GM23338 (cell line): ENCODE results near the gene HTR3C. TPM values are rescaled to one million over a fixed set of nuclear protein-coding genes. Genes with fewer than 3 reads are reported as not detected.

Experiments used
- ATAC-seq: fragments of 200-7000 bp; cut with Tn5 transposase; 3 replicates; pipeline ENCODE4 v1.9.1; 2020
- DNase-seq: peaks from one replicate; pipeline ENCODE4 v3.0.0-alpha.2; 2015; ENCODE audit warnings: low spot score
- H2AFZ ChIP-seq: fragments of 200-600 bp; sonication (generic); 2 replicates; pipeline ENCODE4 v1.8.0; 2016; ENCODE audit warnings: antibody characterized with exemption, mild to moderate bottlenecking, moderate library complexity
- H3F3A ChIP-seq: fragments of 200-600 bp; sonication (generic); replicated peaks from 2 replicates; pipeline ENCODE4 v1.8.0; 2017; ENCODE audit warnings: antibody characterized with exemption, mixed run types, low read depth
- H3K27ac ChIP-seq: fragments of 200-600 bp; sonication (generic); 2 replicates; pipeline ENCODE4 v1.6.1; 2016; ENCODE audit warnings: low read depth
- H3K27me3 ChIP-seq: fragments of 200-600 bp; sonication (generic); 2 replicates; pipeline ENCODE4 v1.8.0; 2016; ENCODE audit warnings: mild to moderate bottlenecking, mixed run types, moderate library complexity; ENCODE audit not compliant: insufficient read depth
- H3K36me3 ChIP-seq: fragments of 200-600 bp; sonication (generic); 2 replicates; pipeline ENCODE4 v1.8.0; 2016; ENCODE audit warnings: mild to moderate bottlenecking; ENCODE audit not compliant: insufficient read depth
- H3K4me1 ChIP-seq: fragments of 200-600 bp; sonication (generic); 2 replicates; pipeline ENCODE4 v1.8.0; 2016; ENCODE audit warnings: mild to moderate bottlenecking, moderate library complexity; ENCODE audit not compliant: insufficient read depth
- H3K4me2 ChIP-seq: fragments of 200-600 bp; sonication (generic); 2 replicates; pipeline ENCODE4 v1.7.1; 2017; ENCODE audit warnings: mixed run types
- H3K4me3 ChIP-seq: fragments of 200-600 bp; sonication (generic); 2 replicates; pipeline ENCODE4 v1.6.1; 2016; ENCODE audit warnings: mixed run types
- H3K79me2 ChIP-seq: fragments of 200-600 bp; sonication (generic); replicated peaks from 2 replicates; pipeline ENCODE4 v1.8.0; 2017; ENCODE audit warnings: mild to moderate bottlenecking; ENCODE audit not compliant: insufficient read depth
- H3K9me2 ChIP-seq: fragments of 200-600 bp; sonication (generic); 2 replicates; pipeline ENCODE4 v1.8.0; 2017; ENCODE audit not compliant: insufficient read depth
- H4K20me1 ChIP-seq: fragments of 200-600 bp; sonication (generic); replicated peaks from 2 replicates; pipeline ENCODE4 v1.8.0; 2017; ENCODE audit warnings: mild to moderate bottlenecking; ENCODE audit not compliant: insufficient read depth
- H3K27ac Mint-ChIP-seq: 2 replicates; pipeline ENCODE4 v1.8.0; 2020; ENCODE audit warnings: inconsistent platforms, mild to moderate bottlenecking, moderate library complexity, mixed read lengths
- H3K27me3 Mint-ChIP-seq: 3 replicates; pipeline ENCODE4 v1.8.0; 2022; ENCODE audit warnings: low read depth, mild to moderate bottlenecking, moderate library complexity, mixed read lengths, inconsistent platforms; ENCODE audit not compliant: insufficient read depth, poor library complexity
- H3K36me3 Mint-ChIP-seq: 3 replicates; pipeline ENCODE4 v1.8.0; 2021; ENCODE audit warnings: low read depth, mild to moderate bottlenecking, inconsistent platforms, moderate library complexity, mixed read lengths
- H3K4me1 Mint-ChIP-seq: 3 replicates; pipeline ENCODE4 v1.8.0; 2020; ENCODE audit warnings: mild to moderate bottlenecking, inconsistent platforms, mixed read lengths
- H3K4me3 Mint-ChIP-seq: 3 replicates; pipeline ENCODE4 v1.8.0; 2021; ENCODE audit warnings: moderate library complexity, mild to moderate bottlenecking, inconsistent platforms, mixed read lengths
- H3K9me3 Mint-ChIP-seq: 3 replicates; pipeline ENCODE4 v1.8.0; 2020; ENCODE audit warnings: moderate library complexity, mild to moderate bottlenecking, inconsistent platforms, mixed read lengths
- CREB1 ChIP-seq: fragments of 250-450 bp; sonication (Bioruptor Pico); IDR thresholded peaks from 2 replicates; pipeline ENCODE4 v1.5.0; 2020; ENCODE audit warnings: low read depth, mild to moderate bottlenecking, moderate library complexity
- EZH2 ChIP-seq: fragments of 200-600 bp; sonication (generic); IDR thresholded peaks from one replicate; pipeline ENCODE4 v1.8.0; 2017; ENCODE audit warnings: antibody characterized with exemption, mild to moderate bottlenecking, low read depth; ENCODE audit not compliant: unreplicated experiment
- JUNB ChIP-seq: IDR thresholded peaks from one replicate; pipeline ENCODE4 v1.6.1; 2016; ENCODE audit warnings: antibody characterized with exemption; ENCODE audit not compliant: unreplicated experiment
- POLR2AphosphoS5 ChIP-seq: IDR thresholded peaks from 2 replicates; pipeline ENCODE4 v1.6.1; 2016; ENCODE audit warnings: antibody characterized with exemption, low read depth
- REST ChIP-seq: IDR thresholded peaks from one replicate; pipeline ENCODE4 v1.6.1; 2018; ENCODE audit warnings: antibody characterized with exemption; ENCODE audit not compliant: unreplicated experiment
- STAT1 ChIP-seq: IDR thresholded peaks from one replicate; pipeline ENCODE4 v1.6.1; 2016; ENCODE audit warnings: antibody characterized with exemption; ENCODE audit not compliant: unreplicated experiment
- ZNF114 ChIP-seq: fragments of 250-450 bp; sonication (Bioruptor Pico); IDR thresholded peaks from 2 replicates; pipeline ENCODE4 v1.5.0; 2020; ENCODE audit warnings: mild to moderate bottlenecking, moderate library complexity
- ZNF331 ChIP-seq: fragments of 250-450 bp; sonication (Bioruptor Pico); IDR thresholded peaks from 2 replicates; pipeline ENCODE4 v1.5.0; 2020; ENCODE audit warnings: low read depth, mild to moderate bottlenecking, moderate library complexity
- polyA plus RNA-seq: library from polyadenylated mRNA; unstranded; fragments of >200 nt; fragmentation: Nextera tagmentation; extraction: Ambion mirVana; gene quantifications from 2 replicates; pipeline ENCODE4 v1.2.1, GENCODE V29; 2016
- total RNA-seq: library from RNA; depleted of rRNA; stranded (reverse); fragments of >200 nt; shearing (Covaris generic); gene quantifications from 2 replicates; pipeline ENCODE4 v1.2.3, GENCODE V29; 2014
- TF ChIP-seq, protein P1 (sequence below): fragments of 250-450 bp; sonication (Bioruptor Pico); IDR thresholded peaks from 2 replicates; pipeline ENCODE4 v1.5.0; 2020; ENCODE audit warnings: mild to moderate bottlenecking, moderate library complexity
- TF ChIP-seq, protein P2 (sequence below): IDR thresholded peaks from 2 replicates; pipeline ENCODE4 v1.6.1; 2016; ENCODE audit warnings: antibody characterized with exemption

Gene HTR3C
- total and polyA plus RNA-seq, 2 experiments from 2014 or later, result not detected

GRCh38 chr3:184058029-184058428 is 5.2 kb downstream of the HTR3C start (continued):
- TF ChIP-seq, protein P1, sequence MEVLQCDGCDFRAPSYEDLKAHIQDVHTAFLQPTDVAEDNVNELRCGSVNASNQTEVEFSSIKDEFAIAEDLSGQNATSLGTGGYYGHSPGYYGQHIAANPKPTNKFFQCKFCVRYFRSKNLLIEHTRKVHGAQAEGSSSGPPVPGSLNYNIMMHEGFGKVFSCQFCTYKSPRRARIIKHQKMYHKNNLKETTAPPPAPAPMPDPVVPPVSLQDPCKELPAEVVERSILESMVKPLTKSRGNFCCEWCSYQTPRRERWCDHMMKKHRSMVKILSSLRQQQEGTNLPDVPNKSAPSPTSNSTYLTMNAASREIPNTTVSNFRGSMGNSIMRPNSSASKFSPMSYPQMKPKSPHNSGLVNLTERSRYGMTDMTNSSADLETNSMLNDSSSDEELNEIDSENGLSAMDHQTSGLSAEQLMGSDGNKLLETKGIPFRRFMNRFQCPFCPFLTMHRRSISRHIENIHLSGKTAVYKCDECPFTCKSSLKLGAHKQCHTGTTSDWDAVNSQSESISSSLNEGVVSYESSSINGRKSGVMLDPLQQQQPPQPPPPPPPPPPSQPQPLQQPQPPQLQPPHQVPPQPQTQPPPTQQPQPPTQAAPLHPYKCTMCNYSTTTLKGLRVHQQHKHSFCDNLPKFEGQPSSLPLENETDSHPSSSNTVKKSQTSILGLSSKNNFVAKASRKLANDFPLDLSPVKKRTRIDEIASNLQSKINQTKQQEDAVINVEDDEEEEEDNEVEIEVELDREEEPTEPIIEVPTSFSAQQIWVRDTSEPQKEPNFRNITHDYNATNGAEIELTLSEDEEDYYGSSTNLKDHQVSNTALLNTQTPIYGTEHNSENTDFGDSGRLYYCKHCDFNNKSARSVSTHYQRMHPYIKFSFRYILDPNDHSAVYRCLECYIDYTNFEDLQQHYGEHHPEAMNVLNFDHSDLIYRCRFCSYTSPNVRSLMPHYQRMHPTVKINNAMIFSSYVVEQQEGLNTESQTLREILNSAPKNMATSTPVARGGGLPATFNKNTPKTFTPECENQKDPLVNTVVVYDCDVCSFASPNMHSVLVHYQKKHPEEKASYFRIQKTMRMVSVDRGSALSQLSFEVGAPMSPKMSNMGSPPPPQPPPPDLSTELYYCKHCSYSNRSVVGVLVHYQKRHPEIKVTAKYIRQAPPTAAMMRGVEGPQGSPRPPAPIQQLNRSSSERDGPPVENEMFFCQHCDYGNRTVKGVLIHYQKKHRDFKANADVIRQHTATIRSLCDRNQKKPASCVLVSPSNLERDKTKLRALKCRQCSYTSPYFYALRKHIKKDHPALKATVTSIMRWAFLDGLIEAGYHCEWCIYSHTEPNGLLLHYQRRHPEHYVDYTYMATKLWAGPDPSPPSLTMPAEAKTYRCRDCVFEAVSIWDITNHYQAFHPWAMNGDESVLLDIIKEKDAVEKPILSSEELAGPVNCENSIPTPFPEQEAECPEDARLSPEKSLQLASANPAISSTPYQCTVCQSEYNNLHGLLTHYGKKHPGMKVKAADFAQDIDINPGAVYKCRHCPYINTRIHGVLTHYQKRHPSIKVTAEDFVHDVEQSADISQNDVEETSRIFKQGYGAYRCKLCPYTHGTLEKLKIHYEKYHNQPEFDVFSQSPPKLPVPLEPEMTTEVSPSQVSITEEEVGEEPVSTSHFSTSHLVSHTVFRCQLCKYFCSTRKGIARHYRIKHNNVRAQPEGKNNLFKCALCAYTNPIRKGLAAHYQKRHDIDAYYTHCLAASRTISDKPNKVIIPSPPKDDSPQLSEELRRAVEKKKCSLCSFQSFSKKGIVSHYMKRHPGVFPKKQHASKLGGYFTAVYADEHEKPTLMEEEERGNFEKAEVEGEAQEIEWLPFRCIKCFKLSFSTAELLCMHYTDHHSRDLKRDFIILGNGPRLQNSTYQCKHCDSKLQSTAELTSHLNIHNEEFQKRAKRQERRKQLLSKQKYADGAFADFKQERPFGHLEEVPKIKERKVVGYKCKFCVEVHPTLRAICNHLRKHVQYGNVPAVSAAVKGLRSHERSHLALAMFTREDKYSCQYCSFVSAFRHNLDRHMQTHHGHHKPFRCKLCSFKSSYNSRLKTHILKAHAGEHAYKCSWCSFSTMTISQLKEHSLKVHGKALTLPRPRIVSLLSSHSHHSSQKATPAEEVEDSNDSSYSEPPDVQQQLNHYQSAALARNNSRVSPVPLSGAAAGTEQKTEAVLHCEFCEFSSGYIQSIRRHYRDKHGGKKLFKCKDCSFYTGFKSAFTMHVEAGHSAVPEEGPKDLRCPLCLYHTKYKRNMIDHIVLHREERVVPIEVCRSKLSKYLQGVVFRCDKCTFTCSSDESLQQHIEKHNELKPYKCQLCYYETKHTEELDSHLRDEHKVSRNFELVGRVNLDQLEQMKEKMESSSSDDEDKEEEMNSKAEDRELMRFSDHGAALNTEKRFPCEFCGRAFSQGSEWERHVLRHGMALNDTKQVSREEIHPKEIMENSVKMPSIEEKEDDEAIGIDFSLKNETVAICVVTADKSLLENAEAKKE, result no peak
- TF ChIP-seq, protein P2, sequence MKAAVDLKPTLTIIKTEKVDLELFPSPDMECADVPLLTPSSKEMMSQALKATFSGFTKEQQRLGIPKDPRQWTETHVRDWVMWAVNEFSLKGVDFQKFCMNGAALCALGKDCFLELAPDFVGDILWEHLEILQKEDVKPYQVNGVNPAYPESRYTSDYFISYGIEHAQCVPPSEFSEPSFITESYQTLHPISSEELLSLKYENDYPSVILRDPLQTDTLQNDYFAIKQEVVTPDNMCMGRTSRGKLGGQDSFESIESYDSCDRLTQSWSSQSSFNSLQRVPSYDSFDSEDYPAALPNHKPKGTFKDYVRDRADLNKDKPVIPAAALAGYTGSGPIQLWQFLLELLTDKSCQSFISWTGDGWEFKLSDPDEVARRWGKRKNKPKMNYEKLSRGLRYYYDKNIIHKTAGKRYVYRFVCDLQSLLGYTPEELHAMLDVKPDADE, result no peak
- TF ChIP-seq ZNF331 (CRISPR knock-in tag), result no peak
- TF ChIP-seq EZH2, result no peak
- no peak for TF ChIP-seq CREB1 (CRISPR knock-in tag)
- no peak for TF ChIP-seq POLR2AphosphoS5

- H3K27me3 Mint-ChIP-seq, result peaks cover 2% of the 10 kb centered on the region
- no peaks in the 10 kb centered on the region for H3K36me3 Mint-ChIP-seq
- Histone ChIP-seq H3K4me1 (no peaks in the 10 kb centered on the region), H2AFZ (peak overlapping the region; percentile 66; the same call in 1 of the 2 replicates), H3K27ac (no peak overlapping the region), H3K4me2 (no peak overlapping the region), H3K4me3 (no peak overlapping the region), H3K27me3 (no peaks in the 10 kb centered on the region), H4K20me1 (no peaks in the 10 kb centered on the region), H3F3A (no peaks in the 10 kb centered on the region), H3K36me3 (no peaks in the 10 kb centered on the region), H3K9me2 (peaks cover 4% of the 10 kb centered on the region; the same call in 1 of the 2 replicates), H3K79me2 (no peaks in the 10 kb centered on the region)
- peaks cover 6% of the 10 kb centered on the region for H3K4me1 Mint-ChIP-seq
- H3K9me3 Mint-ChIP-seq, result no peaks in the 10 kb centered on the region
- peak; percentile 55; the same call in 1 of the 3 replicates for ATAC-seq
- no peak overlapping the region; the same call in 1 of the 2 replicates for H3K27ac Mint-ChIP-seq
- no peak for DNase-seq
- H3K4me3 Mint-ChIP-seq, result no peak overlapping the region
- no peak for TF ChIP-seq POLR2AphosphoS5
- no peak for TF ChIP-seq ZNF114
- TF ChIP-seq JUNB, result no peak
- TF ChIP-seq CREB1 (CRISPR knock-in tag), result no peak
- TF ChIP-seq REST, result no peak
- no peak for TF ChIP-seq ZNF331 (CRISPR knock-in tag)
- no peak for TF ChIP-seq EZH2
- TF ChIP-seq STAT1, result no peak
Measured at GRCh38 chr3:184059424-184059823, 6.6 kb downstream of the HTR3C start.
